MV-4-11 (cell line): Measurements from ENCODE around the gene ZNF618.

Source experiments
- DNase-seq: peaks from one replicate; lab custom pipeline; 2025; lab: John Stamatoyannopoulos, UW

ZNF618 gene

GRCh38 chr9:114023961-114024360 is 147.9 kb downstream of the ZNF618 start:
- DNase-seq: no peak

GRCh38 chr9:114025196-114025753 is 149.2 kb downstream of the ZNF618 start:
- no peak for DNase-seq

GRCh38 chr9:114025760-114026159 is 149.7 kb downstream of the ZNF618 start:
- DNase-seq: no peak

GRCh38 chr9:114026335-114026734 is 150.2 kb downstream of the ZNF618 start:
- no peak for DNase-seq

- DNase-seq: no peak
These were observed 151.2 kb downstream of the ZNF618 start for GRCh38 chr9:114027159-114027862.

- DNase-seq: no peak
These were observed 151.9 kb downstream of the ZNF618 start for GRCh38 chr9:114027863-114028465.

- no peak for DNase-seq
These were observed 152.5 kb downstream of the ZNF618 start for GRCh38 chr9:114028646-114029045.

- no peak for DNase-seq
These were observed 153.4 kb downstream of the ZNF618 start for GRCh38 chr9:114029311-114030170.

GRCh38 chr9:114030364-114030763 is 154.3 kb downstream of the ZNF618 start:
- DNase-seq: no peak

- DNase-seq: no peak
These were observed 155.0 kb downstream of the ZNF618 start for GRCh38 chr9:114031037-114031630.

GRCh38 chr9:114031948-114032840 is 156.1 kb downstream of the ZNF618 start:
- DNase-seq: no peak

- DNase-seq: no peak
These were observed 157.4 kb downstream of the ZNF618 start for GRCh38 chr9:114033397-114034103.

GRCh38 chr9:114034196-114034595 is 158.1 kb downstream of the ZNF618 start:
- DNase-seq: no peak

- no peak for DNase-seq
These were observed 158.6 kb downstream of the ZNF618 start for GRCh38 chr9:114034661-114035062.

- DNase-seq: no peak
These were observed 159.2 kb downstream of the ZNF618 start for GRCh38 chr9:114035221-114035844.

GRCh38 chr9:114035845-114036801 is 160.0 kb downstream of the ZNF618 start:
- DNase-seq: no peak

- DNase-seq: no peak
These were observed 161.1 kb downstream of the ZNF618 start for GRCh38 chr9:114037249-114037648.

- no peak for DNase-seq
These were observed 162.0 kb downstream of the ZNF618 start for GRCh38 chr9:114037961-114038723.
